Peyer's patch (tissue), 4 donors: Measurements from ENCODE around the gene CCDC12.

Experiments
- CTCF ChIP-seq, 6 experiments: fragments of 450-650 bp in 4 of 6; fragments of 200-600 bp in 2 of 6; sonication (generic) in 1 of 6; IDR thresholded peaks; one replicate each; pipeline ENCODE4 v1.5.1; 2017 to 2019; ENCODE audit warnings: antibody characterized with exemption in 6 of 6, mild to moderate bottlenecking in 3 of 6, moderate library complexity in 1 of 6
- POLR2A ChIP-seq, 2 donors: fragments of 450-650 bp; IDR thresholded peaks; one replicate each; pipeline ENCODE4 v1.5.1; 2017; ENCODE audit warnings: antibody characterized with exemption in 2 of 2, mild to moderate bottlenecking in 2 of 2, moderate library complexity in 2 of 2

- TF ChIP-seq CTCF (IDR thresholded peaks at IDR 0.05), result no peak
- TF ChIP-seq POLR2A (IDR thresholded peaks at IDR 0.05), result no peak
Measured at GRCh38 chr3:46978381-46978780, 1.8 kb upstream of the CCDC12 start.
